Frontal cortex (tissue), 4 donors: ENCODE results near the gene ZNF710. TPM values are rescaled to one million over a fixed set of nuclear protein-coding genes. Genes with fewer than 3 reads are reported as not detected.

Source experiments
- DNase-seq, 2 donors: peaks; one replicate each; pipeline ENCODE4 v3.0.0; 2012; ENCODE audit warnings: low spot score in 2 of 2
- FAIRE-seq: peaks from 2 replicates; lab custom pipeline; 2012; peaks lifted over from hg19 to GRCh38; lab: Jason Lieb, UNC
- total RNA-seq: library from RNA; depleted of rRNA; stranded (reverse); fragments of >200 nt; gene quantifications from one replicate; pipeline ENCODE4 v1.2.3, GENCODE V29; 2014
- donor health status: control.
- donor health status: control.
- donor health status: control.

ZNF710 gene
- total RNA-seq, 1 donor from 2014 or later, result 6.5 TPM

DNA sequence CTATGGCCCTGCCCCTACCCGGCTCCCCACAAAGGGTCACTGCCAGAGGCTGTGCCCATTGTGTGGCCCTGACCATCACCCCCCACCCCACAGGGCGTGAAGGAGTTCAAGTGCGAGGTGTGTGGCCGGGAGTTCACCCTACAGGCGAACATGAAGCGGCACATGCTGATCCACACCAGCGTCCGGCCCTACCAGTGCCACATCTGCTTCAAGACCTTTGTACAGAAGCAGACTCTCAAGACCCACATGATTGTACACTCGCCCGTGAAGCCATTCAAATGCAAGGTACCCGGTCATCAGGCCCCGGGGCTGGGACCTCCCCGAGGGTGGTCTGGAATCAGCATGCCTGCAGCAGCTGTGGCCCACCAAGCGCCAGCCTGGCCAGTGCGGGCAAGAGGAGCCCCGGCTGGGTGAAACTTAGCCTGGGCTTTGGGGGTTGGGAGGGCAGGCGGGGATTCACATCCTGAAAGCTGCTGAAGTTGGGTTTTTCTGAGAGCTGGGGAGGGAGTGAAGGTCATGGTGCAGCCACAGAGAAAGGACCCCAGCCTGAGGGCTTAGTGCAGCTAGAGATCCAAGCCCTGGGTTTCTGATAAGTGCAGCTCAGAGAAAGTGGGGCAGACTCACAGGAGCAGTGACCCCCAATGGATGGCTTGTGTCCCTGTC is 72.0 kb downstream of the ZNF710 start:
- FAIRE-seq (no peak), DNase-seq (no peak)

GRCh38 chr15:90074023-90074422 is 72.9 kb downstream of the ZNF710 start:
- no peak for FAIRE-seq
- DNase-seq, result no peak

DNA sequence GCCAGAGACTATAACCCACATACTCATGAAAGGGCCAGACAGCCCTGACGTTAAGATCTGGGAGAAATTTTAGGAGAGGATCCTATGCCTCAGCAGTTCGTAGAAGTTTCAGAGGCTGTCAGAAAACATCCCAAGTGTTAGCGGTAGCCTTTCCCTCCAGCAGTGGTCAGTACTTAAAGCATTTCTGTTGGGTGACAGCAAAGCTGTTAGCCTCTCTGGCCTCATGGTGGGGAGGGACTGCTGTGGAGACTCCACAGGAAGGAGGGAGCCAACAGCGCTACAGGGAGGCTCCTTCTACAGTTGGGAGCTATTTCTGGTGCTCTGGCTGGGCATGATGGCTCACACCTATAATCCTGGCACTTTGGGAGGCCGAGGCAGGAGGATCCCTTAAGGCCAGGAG is 73.8 kb downstream of the ZNF710 start:
- DNase-seq, result no peak
- FAIRE-seq, result no peak

- FAIRE-seq (no peak), DNase-seq (no peak)
Measured at GRCh38 chr15:90075420-90076289, 74.5 kb downstream of the ZNF710 start.

- FAIRE-seq (no peak), DNase-seq (no peak)
Measured at GRCh38 chr15:90076716-90077115, 75.6 kb downstream of the ZNF710 start.

GRCh38 chr15:90078965-90079364 is 77.8 kb downstream of the ZNF710 start:
- DNase-seq, result no peak
- FAIRE-seq, result no peak

DNA sequence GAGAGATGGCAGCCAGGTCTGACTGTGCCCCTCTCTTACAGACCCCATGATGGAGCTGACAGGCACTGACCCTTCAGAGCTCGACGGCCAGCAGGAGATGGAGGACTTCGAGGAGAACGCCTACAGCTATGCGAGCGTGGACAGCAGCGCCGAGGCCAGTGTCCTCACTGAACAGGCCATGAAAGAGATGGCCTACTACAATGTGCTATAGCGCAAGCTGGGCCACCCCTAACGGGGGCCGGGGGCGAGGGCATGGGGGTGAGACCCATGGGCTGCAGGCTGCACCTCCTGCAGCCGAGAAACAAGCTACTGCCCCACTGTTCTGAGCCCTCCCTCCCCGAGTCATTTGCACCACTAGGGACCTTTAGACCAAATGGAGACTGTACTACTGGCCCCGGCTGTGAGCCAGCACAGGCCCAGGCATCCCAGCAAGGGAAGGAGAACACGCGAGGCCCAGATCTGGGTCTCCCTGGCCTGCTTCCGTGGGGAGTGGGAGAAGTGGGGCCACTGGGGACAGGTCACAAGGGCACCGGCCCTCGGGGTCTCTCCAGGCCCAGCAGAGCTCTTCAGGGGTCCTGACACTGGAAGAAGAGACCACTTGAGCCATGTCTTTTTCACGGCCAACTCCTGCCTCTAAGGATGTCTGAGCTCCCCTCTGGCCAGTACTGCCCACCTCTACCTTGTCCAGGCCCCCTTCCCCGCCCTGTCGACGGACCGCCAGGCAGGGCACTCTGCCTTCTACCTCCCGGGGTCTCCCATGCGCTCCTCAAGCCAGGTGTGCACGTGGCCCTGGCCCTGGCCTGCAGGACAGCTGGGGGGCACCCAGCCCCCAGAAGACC is 78.7 kb downstream of the ZNF710 start:
- DNase-seq (no peak), FAIRE-seq (no peak)

DNA sequence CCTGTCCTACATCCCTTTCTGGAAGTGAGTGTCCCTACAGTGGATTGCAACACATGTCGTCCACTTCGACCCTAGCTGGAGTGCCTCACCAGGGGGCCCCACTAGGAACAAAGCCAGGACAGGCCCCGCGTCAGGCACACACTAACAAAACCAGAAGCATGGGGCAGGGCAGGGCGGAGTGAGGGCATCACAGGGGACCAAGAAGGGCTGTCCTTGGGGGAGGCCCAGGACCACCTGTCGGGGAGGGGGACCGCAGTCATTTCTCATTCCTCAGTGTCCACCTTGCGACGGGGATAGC is 79.3 kb downstream of the ZNF710 start:
- FAIRE-seq, result no peak
- no peak for DNase-seq

- DNase-seq (no peak), FAIRE-seq (no peak)
Measured at GRCh38 chr15:90080818-90081393, 79.8 kb downstream of the ZNF710 start.

DNA sequence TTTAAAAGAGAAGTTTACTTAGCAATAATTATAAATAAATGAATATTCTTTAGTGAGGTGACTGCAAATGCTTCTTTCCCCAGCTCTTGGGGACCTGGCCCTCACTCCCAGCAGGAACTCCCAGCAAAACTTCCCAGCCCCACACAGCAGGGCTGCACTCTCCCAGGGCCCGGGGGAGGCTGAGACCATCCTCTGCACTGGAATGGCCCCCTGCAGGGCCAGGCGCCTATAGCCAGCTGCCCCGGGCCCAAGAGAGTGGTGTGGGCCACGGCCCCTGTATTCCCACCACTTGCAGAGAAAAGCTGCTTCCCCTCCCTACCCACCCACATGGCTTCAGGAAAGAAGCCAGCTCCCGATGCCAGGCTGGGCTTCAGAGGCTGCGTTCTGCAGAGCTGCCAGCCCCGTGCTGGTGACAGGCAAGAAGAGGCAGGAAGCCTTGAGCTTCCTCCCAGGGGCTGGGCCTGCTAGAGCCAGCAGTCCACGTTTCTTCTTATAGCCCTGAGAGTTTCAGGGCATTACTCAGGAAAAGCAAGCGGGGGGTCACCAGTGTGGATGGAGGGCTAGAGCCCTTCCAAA is 81.1 kb downstream of the ZNF710 start:
- DNase-seq (peak in 1 of 2 donors; percentile 46), FAIRE-seq (no peak)

DNA sequence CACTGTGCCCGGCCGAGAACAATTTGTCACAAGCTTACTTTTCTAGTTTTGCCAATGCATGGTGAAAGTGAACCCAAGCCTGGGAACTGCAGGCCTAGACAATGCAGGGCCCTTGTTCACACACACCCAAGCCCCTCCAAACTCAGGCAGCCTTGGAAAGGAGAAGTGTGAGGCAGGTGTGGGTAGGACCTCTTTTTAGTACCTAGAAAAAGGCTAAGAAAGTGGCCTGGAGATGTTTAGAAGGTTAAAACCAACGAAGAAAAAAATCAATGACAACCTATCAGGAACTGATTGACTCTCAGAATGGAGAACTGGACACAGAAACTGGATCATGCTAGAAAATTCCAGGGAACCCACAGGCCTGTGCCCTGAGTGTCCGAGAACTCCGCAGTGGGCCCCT is 82.3 kb downstream of the ZNF710 start:
- DNase-seq, result no peak
- FAIRE-seq, result no peak

DNA sequence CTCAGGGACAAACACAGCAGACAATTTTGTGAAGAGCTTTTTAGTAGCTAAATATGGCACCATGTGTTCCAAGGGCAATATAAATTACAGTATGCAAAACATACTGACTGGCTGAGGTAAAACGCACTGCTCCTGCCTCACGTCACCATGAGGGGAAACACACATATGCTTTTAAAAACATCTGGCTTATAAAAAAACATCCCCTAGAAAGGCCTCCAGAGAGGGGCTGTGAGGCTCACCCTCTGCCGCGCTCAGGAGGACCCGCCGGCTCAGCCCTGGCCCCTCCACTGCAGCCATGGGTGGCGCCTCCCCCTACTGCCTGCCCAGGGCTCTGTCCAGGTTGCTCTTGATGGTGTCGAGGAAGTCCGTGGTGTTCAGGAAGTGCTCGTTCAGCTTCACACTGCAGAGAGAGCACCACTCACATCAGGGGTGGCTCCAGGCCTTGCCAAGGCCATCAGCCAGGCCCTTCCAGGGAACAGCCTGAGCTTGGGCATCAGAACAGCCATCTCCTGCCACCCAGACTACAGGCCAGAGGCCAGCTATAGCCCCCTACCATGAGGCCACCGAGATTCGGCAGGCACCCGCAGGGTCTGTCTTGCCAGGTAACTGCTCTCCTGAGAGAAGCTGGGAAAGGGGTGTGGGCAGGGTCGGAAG is 83.0 kb downstream of the ZNF710 start:
- no peak for FAIRE-seq
- no peak for DNase-seq

GRCh38 chr15:90084876-90085423 is 83.8 kb downstream of the ZNF710 start:
- DNase-seq (no peak), FAIRE-seq (no peak)

- FAIRE-seq (no peak), DNase-seq (no peak)
Measured at GRCh38 chr15:90085565-90085964, 84.4 kb downstream of the ZNF710 start.

GRCh38 chr15:90086868-90087268 is 85.7 kb downstream of the ZNF710 start:
- no peak for FAIRE-seq
- DNase-seq, result peak in 1 of 2 donors; percentile 45

- peak in 1 of 2 donors; percentile 60 for DNase-seq
- FAIRE-seq, result no peak
Measured at GRCh38 chr15:90087454-90088154, 86.5 kb downstream of the ZNF710 start.

GRCh38 chr15:90090226-90090848 is 89.2 kb downstream of the ZNF710 start:
- FAIRE-seq, result no peak

More at GRCh38 chr15:90090226-90090848, 89.2 kb downstream of the ZNF710 start:
- no peak for DNase-seq
